ENCODE results near the gene MARCKS. TPM values are rescaled to one million over a fixed set of nuclear protein-coding genes. Genes with fewer than 3 reads are reported as not detected.

MARCKS gene
- polyA plus RNA-seq, 1 experiment = 127 TPM

DNA sequence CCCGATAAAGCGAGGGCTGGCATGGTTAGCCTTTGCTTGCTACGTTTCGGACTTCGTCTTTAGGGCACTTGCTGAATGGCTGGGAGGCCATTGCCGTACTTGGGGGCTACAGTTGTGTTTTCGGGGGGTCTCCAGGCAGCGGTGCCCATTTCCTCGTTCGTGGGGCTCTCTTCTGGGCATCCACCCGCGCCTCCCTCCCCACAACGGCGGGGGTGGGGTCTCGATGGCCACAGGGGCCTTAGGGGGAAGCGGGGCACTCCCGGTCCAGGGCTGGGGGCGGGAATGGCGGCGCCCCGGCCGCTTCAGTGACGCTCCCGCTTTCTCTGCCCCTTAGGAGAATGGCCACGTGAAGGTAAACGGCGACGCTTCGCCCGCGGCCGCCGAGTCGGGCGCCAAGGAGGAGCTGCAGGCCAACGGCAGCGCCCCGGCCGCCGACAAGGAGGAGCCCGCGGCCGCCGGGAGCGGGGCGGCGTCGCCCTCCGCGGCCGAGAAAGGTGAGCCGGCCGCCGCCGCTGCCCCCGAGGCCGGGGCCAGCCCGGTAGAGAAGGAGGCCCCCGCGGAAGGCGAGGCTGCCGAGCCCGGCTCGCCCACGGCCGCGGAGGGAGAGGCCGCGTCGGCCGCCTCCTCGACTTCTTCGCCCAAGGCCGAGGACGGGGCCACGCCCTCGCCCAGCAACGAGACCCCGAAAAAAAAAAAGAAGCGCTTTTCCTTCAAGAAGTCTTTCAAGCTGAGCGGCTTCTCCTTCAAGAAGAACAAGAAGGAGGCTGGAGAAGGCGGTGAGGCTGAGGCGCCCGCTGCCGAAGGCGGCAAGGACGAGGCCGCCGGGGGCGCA is 2.4 kb downstream of the MARCKS start:
- POLR2A ChIA-PET = interaction anchor here (0.6 to 2.5 kb wide), 12 partner anchors 11 to 1122 kb away, joined by 3 to 12 read pairs (median 4); no protein-coding TSS in a partner anchor
- Histone ChIP-seq H3K4me3 (ENCODE audit: low read depth, low read length) (peak overlapping the region; percentile 87), H3K27me3 (ENCODE audit: control insufficient read depth, insufficient read depth, low read length) (no peaks in the 10 kb centered on the region), H3K9me3 (ENCODE audit: control insufficient read depth, insufficient read depth, low read length) (peaks cover 3% of the 10 kb centered on the region; the same call in 1 of the 2 replicates), H3K27ac (ENCODE audit: low read depth, low read length) (peak overlapping the region; percentile 96)
- no peak for DNase-seq (ENCODE audit: low read depth, low spot score)
- TF ChIP-seq, protein P1, sequence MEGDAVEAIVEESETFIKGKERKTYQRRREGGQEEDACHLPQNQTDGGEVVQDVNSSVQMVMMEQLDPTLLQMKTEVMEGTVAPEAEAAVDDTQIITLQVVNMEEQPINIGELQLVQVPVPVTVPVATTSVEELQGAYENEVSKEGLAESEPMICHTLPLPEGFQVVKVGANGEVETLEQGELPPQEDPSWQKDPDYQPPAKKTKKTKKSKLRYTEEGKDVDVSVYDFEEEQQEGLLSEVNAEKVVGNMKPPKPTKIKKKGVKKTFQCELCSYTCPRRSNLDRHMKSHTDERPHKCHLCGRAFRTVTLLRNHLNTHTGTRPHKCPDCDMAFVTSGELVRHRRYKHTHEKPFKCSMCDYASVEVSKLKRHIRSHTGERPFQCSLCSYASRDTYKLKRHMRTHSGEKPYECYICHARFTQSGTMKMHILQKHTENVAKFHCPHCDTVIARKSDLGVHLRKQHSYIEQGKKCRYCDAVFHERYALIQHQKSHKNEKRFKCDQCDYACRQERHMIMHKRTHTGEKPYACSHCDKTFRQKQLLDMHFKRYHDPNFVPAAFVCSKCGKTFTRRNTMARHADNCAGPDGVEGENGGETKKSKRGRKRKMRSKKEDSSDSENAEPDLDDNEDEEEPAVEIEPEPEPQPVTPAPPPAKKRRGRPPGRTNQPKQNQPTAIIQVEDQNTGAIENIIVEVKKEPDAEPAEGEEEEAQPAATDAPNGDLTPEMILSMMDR (IDR thresholded peaks at IDR 0.05; ENCODE audit: low read depth, low read length) = no peak
- CTCF ChIA-PET = interaction anchor here (0.6 to 1.8 kb wide), 26 partner anchors 9 to 1072 kb away, joined by 3 to 11 read pairs (median 4); no protein-coding TSS in a partner anchor

DNA sequence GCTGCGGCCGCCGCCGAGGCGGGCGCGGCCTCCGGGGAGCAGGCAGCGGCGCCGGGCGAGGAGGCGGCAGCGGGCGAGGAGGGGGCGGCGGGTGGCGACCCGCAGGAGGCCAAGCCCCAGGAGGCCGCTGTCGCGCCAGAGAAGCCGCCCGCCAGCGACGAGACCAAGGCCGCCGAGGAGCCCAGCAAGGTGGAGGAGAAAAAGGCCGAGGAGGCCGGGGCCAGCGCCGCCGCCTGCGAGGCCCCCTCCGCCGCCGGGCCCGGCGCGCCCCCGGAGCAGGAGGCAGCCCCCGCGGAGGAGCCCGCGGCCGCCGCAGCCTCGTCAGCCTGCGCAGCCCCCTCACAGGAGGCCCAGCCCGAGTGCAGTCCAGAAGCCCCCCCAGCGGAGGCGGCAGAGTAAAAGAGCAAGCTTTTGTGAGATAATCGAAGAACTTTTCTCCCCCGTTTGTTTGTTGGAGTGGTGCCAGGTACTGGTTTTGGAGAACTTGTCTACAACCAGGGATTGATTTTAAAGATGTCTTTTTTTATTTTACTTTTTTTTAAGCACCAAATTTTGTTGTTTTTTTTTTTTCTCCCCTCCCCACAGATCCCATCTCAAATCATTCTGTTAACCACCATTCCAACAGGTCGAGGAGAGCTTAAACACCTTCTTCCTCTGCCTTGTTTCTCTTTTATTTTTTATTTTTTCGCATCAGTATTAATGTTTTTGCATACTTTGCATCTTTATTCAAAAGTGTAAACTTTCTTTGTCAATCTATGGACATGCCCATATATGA is 3.2 kb downstream of the MARCKS start:
- TF ChIP-seq, protein P1 (IDR thresholded peaks at IDR 0.05; ENCODE audit: low read depth, low read length) = no peak
- peaks cover 3% of the 10 kb centered on the region; the same call in 1 of the 2 replicates for H3K9me3 ChIP-seq (ENCODE audit: control insufficient read depth, insufficient read depth, low read length)
- H3K27ac ChIP-seq (ENCODE audit: low read depth, low read length) = no peak overlapping the region
- H3K27me3 ChIP-seq (ENCODE audit: control insufficient read depth, insufficient read depth, low read length) = no peaks in the 10 kb centered on the region
- CTCF ChIA-PET = interaction anchor here (0.7 to 1.8 kb wide), 5 partner anchors 10 to 92 kb away, joined by 3 to 6 read pairs (median 4); no protein-coding TSS in a partner anchor
- no peak for DNase-seq (ENCODE audit: low read depth, low spot score)
- POLR2A ChIA-PET = interaction anchor here (2.5 kb wide), 1 partner anchor 296 kb away, joined by 12 read pairs; no protein-coding TSS in a partner anchor
- H3K4me3 ChIP-seq (ENCODE audit: low read depth, low read length) = peak overlapping the region; percentile 87

DNA sequence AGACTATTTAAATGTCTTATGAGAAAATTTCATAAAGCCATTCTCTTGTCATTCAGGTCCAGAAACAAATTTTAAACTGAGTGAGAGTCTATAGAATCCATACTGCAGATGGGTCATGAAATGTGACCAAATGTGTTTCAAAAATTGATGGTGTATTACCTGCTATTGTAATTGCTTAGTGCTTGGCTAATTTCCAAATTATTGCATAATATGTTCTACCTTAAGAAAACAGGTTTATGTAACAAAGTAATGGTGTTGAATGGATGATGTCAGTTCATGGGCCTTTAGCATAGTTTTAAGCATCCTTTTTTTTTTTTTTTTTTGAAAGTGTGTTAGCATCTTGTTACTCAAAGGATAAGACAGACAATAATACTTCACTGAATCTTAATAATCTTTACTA is 5.0 kb downstream of the MARCKS start:
- peaks cover 3% of the 10 kb centered on the region; the same call in 1 of the 2 replicates for H3K9me3 ChIP-seq (ENCODE audit: control insufficient read depth, insufficient read depth, low read length)
- TF ChIP-seq, protein P1 (IDR thresholded peaks at IDR 0.05; ENCODE audit: low read depth, low read length) = no peak
- H3K27me3 ChIP-seq (ENCODE audit: control insufficient read depth, insufficient read depth, low read length) = no peaks in the 10 kb centered on the region
- H3K4me3 ChIP-seq (ENCODE audit: low read depth, low read length) = no peak overlapping the region
- CTCF ChIA-PET = no interaction called here
- POLR2A ChIA-PET = no interaction called here
- no peak overlapping the region for H3K27ac ChIP-seq (ENCODE audit: low read depth, low read length)
- no peak for DNase-seq (ENCODE audit: low read depth, low spot score)

DNA sequence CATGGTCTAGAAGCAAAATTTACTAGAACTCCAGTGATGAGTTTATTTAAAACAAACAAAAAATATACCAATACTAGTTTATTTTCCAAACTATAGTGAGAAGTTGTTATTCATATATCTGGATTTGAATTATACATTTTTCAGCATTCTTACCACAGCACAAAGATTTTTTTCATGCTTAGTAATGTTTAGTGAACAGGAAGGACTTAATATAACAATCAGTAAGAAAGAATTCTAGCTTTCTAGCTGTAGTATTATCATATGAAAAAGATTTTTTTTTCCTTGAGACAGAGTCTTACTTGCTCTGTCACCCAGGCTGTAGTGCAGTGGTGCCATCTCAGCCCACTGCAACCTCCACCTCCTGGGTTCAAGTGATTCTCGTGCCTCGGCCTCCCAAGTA is 13.8 kb downstream of the MARCKS start:
- TF ChIP-seq, protein P1 (IDR thresholded peaks at IDR 0.05; ENCODE audit: low read depth, low read length) = no peak
- no peaks in the 10 kb centered on the region for H3K27me3 ChIP-seq (ENCODE audit: control insufficient read depth, insufficient read depth, low read length)
- H3K9me3 ChIP-seq (ENCODE audit: control insufficient read depth, insufficient read depth, low read length) = no peaks in the 10 kb centered on the region
- ChIA-PET POLR2A (interaction anchor here (0.7 kb wide), 1 partner anchor 12 kb away, joined by 3 read pairs; no protein-coding TSS in a partner anchor), CTCF (interaction anchor here (1.5 to 1.6 kb wide), 2 partner anchors 8 to 12 kb away, joined by 5 to 6 read pairs; no protein-coding TSS in a partner anchor)
- no peak for DNase-seq (ENCODE audit: low read depth, low spot score)
- no peak overlapping the region for H3K4me3 ChIP-seq (ENCODE audit: low read depth, low read length)
- H3K27ac ChIP-seq (ENCODE audit: low read depth, low read length) = no peak overlapping the region
